ENCODE measurements around the gene ELL. TPM values are rescaled to one million over a fixed set of nuclear protein-coding genes. Genes with fewer than 3 reads are reported as not detected.

ELL gene
- total and polyA plus RNA-seq, 2 experiments from 2014 or later, result 11.3 to 20.1 TPM

DNA sequence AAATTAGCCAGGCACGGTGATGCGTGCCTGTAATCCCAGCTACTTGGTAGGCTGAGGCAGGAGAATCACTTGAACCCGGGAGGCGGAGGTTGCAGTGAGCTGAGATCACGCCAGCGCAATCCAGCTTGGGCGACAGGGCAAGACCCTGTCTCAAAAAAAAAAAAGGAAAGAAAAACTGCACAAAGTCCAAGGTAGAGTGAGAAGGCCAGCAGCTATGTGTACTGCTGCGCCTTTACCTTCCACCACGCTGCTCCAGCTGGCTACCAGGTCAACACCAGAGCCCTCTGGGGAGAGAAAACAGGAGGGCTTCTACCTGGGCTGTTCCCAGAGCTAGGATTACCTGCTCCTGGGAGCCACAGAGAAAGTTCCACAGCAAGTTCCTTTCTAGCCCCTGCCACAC is 3.2 kb downstream of the ELL start (continued):
- TF ChIP-seq JUNB (IDR thresholded peaks at IDR 0.05; ENCODE audit: unreplicated experiment) (no peak), STAT1 (IDR thresholded peaks at IDR 0.05; ENCODE audit: unreplicated experiment) (no peak), EZH2phosphoT487 (IDR thresholded peaks at IDR 0.05; ENCODE audit: unreplicated experiment) (no peak), CREB1 (CRISPR knock-in tag; IDR thresholded peaks at IDR 0.05; ENCODE audit: low read depth) (no peak)
- TF ChIP-seq, protein P1, sequence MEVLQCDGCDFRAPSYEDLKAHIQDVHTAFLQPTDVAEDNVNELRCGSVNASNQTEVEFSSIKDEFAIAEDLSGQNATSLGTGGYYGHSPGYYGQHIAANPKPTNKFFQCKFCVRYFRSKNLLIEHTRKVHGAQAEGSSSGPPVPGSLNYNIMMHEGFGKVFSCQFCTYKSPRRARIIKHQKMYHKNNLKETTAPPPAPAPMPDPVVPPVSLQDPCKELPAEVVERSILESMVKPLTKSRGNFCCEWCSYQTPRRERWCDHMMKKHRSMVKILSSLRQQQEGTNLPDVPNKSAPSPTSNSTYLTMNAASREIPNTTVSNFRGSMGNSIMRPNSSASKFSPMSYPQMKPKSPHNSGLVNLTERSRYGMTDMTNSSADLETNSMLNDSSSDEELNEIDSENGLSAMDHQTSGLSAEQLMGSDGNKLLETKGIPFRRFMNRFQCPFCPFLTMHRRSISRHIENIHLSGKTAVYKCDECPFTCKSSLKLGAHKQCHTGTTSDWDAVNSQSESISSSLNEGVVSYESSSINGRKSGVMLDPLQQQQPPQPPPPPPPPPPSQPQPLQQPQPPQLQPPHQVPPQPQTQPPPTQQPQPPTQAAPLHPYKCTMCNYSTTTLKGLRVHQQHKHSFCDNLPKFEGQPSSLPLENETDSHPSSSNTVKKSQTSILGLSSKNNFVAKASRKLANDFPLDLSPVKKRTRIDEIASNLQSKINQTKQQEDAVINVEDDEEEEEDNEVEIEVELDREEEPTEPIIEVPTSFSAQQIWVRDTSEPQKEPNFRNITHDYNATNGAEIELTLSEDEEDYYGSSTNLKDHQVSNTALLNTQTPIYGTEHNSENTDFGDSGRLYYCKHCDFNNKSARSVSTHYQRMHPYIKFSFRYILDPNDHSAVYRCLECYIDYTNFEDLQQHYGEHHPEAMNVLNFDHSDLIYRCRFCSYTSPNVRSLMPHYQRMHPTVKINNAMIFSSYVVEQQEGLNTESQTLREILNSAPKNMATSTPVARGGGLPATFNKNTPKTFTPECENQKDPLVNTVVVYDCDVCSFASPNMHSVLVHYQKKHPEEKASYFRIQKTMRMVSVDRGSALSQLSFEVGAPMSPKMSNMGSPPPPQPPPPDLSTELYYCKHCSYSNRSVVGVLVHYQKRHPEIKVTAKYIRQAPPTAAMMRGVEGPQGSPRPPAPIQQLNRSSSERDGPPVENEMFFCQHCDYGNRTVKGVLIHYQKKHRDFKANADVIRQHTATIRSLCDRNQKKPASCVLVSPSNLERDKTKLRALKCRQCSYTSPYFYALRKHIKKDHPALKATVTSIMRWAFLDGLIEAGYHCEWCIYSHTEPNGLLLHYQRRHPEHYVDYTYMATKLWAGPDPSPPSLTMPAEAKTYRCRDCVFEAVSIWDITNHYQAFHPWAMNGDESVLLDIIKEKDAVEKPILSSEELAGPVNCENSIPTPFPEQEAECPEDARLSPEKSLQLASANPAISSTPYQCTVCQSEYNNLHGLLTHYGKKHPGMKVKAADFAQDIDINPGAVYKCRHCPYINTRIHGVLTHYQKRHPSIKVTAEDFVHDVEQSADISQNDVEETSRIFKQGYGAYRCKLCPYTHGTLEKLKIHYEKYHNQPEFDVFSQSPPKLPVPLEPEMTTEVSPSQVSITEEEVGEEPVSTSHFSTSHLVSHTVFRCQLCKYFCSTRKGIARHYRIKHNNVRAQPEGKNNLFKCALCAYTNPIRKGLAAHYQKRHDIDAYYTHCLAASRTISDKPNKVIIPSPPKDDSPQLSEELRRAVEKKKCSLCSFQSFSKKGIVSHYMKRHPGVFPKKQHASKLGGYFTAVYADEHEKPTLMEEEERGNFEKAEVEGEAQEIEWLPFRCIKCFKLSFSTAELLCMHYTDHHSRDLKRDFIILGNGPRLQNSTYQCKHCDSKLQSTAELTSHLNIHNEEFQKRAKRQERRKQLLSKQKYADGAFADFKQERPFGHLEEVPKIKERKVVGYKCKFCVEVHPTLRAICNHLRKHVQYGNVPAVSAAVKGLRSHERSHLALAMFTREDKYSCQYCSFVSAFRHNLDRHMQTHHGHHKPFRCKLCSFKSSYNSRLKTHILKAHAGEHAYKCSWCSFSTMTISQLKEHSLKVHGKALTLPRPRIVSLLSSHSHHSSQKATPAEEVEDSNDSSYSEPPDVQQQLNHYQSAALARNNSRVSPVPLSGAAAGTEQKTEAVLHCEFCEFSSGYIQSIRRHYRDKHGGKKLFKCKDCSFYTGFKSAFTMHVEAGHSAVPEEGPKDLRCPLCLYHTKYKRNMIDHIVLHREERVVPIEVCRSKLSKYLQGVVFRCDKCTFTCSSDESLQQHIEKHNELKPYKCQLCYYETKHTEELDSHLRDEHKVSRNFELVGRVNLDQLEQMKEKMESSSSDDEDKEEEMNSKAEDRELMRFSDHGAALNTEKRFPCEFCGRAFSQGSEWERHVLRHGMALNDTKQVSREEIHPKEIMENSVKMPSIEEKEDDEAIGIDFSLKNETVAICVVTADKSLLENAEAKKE (CRISPR knock-in tag; IDR thresholded peaks at IDR 0.05), result no peak

DNA sequence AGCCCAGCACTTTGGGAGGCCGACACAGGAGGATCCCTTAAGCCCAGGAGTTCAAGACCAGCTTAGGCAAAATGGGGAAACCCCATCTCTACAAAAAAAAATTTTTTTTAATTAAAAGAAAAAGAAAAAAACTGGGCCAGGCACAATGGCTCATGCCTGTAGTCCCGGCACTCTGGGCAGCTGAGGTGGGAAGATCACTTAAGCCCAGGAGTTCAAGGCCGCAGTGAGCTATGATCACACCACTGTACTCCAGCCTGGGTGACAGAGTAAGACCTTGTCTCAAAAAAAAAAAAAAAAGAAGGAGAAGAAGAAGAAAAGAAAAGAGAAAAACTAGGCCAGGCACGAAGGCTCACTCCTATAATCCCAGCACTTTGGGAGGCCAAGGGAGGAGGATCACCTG is 4.3 kb downstream of the ELL start:
- ATAC-seq, result no peak
- no peak overlapping the region for H3K4me3 Mint-ChIP-seq
- no peaks in the 10 kb centered on the region for H3K36me3 Mint-ChIP-seq (ENCODE audit: low read depth)
- Histone ChIP-seq H4K20me1 (replicated peaks; ENCODE audit: insufficient read depth) (peaks cover 43% of the 10 kb centered on the region), H3F3A (replicated peaks; ENCODE audit: low read depth) (peaks cover 4% of the 10 kb centered on the region; the same call in 1 of the 2 replicates), H3K36me3 (ENCODE audit: insufficient read depth) (no peaks in the 10 kb centered on the region), H3K9me2 (ENCODE audit: insufficient read depth) (no peaks in the 10 kb centered on the region), H3K4me2 (no peak overlapping the region), H3K79me2 (replicated peaks; ENCODE audit: insufficient read depth) (peaks cover 83% of the 10 kb centered on the region), H3K27ac (ENCODE audit: low read depth) (no peak overlapping the region), H3K4me3 (no peak overlapping the region), H3K27me3 (ENCODE audit: insufficient read depth) (no peaks in the 10 kb centered on the region), H2AFZ (no peak overlapping the region), H3K4me1 (ENCODE audit: insufficient read depth) (peaks cover 4% of the 10 kb centered on the region; the same call in 1 of the 2 replicates)
- H3K4me1 Mint-ChIP-seq, result peaks cover 16% of the 10 kb centered on the region
- no peaks in the 10 kb centered on the region for H3K9me3 Mint-ChIP-seq
- H3K27ac Mint-ChIP-seq, result no peak overlapping the region
- DNase-seq (ENCODE audit: low spot score), result no peak
- TF ChIP-seq ZNF114 (CRISPR knock-in tag; IDR thresholded peaks at IDR 0.05), result no peak
- no peak for TF ChIP-seq STAT1 (IDR thresholded peaks at IDR 0.05; ENCODE audit: unreplicated experiment)
- TF ChIP-seq EZH2 (IDR thresholded peaks at IDR 0.05; ENCODE audit: low read depth, unreplicated experiment), result no peak
- TF ChIP-seq CREB1 (CRISPR knock-in tag; IDR thresholded peaks at IDR 0.05; ENCODE audit: low read depth), result no peak
- TF ChIP-seq, protein P2, sequence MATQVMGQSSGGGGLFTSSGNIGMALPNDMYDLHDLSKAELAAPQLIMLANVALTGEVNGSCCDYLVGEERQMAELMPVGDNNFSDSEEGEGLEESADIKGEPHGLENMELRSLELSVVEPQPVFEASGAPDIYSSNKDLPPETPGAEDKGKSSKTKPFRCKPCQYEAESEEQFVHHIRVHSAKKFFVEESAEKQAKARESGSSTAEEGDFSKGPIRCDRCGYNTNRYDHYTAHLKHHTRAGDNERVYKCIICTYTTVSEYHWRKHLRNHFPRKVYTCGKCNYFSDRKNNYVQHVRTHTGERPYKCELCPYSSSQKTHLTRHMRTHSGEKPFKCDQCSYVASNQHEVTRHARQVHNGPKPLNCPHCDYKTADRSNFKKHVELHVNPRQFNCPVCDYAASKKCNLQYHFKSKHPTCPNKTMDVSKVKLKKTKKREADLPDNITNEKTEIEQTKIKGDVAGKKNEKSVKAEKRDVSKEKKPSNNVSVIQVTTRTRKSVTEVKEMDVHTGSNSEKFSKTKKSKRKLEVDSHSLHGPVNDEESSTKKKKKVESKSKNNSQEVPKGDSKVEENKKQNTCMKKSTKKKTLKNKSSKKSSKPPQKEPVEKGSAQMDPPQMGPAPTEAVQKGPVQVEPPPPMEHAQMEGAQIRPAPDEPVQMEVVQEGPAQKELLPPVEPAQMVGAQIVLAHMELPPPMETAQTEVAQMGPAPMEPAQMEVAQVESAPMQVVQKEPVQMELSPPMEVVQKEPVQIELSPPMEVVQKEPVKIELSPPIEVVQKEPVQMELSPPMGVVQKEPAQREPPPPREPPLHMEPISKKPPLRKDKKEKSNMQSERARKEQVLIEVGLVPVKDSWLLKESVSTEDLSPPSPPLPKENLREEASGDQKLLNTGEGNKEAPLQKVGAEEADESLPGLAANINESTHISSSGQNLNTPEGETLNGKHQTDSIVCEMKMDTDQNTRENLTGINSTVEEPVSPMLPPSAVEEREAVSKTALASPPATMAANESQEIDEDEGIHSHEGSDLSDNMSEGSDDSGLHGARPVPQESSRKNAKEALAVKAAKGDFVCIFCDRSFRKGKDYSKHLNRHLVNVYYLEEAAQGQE (IDR thresholded peaks at IDR 0.05; ENCODE audit: unreplicated experiment), result no peak
- no peak for TF ChIP-seq CTCF (conservative IDR thresholded peaks at IDR 0.05; ENCODE audit: low read depth in 2 of 2)
- H3K27me3 Mint-ChIP-seq (ENCODE audit: insufficient read depth, low read depth, poor library complexity), result peaks cover 11% of the 10 kb centered on the region
